HG03460 (cell line): ENCODE measurements around the gene SHD.
A peak's percentile ranks its signal among the peaks of the same experiment; 100 is the strongest.
"Not testable (repeated sequence)": the region's sequence is repeated elsewhere in the genome, so short reads cannot be mapped to it uniquely, and the experiment has no call there.

ENCODE experiments used
- ATAC-seq: cut with Tn5 transposase; IDR thresholded peaks from one replicate; pipeline ENCODE4 v1.9.1; 2021; ENCODE audit not compliant: unreplicated experiment

SHD gene

GRCh38 chr19:4326215-4326836 lies 47.3 kb downstream of the SHD start:
- no peak for ATAC-seq

- no peak for ATAC-seq
Observed at GRCh38 chr19:4326837-4327251, 47.8 kb downstream of the SHD start.

- ATAC-seq: no peak
Observed at GRCh38 chr19:4327252-4327876, 48.3 kb downstream of the SHD start.

- no peak for ATAC-seq
Observed at GRCh38 chr19:4327877-4328242, 48.8 kb downstream of the SHD start.

GRCh38 chr19:4328243-4328990 lies 49.4 kb downstream of the SHD start:
- peak; percentile 77 for ATAC-seq

- ATAC-seq: not testable (repeated sequence)
Observed at GRCh38 chr19:4328991-4329681, 50.1 kb downstream of the SHD start.

GRCh38 chr19:4329858-4330257 lies 50.8 kb downstream of the SHD start:
- no peak for ATAC-seq

GRCh38 chr19:4334929-4335570 lies 56.0 kb downstream of the SHD start:
- ATAC-seq: no peak

GRCh38 chr19:4337906-4338440 lies 58.9 kb downstream of the SHD start:
- ATAC-seq: no peak

GRCh38 chr19:4338441-4339355 lies 59.6 kb downstream of the SHD start, which contains the start of gene STAP2:
TSS of gene STAP2 (minus strand) at chr19:4338827. CDS start at chr19:4338753, 74 bp downstream.
- no peak for ATAC-seq
